Fibroblast of mammary gland (primary cell): ENCODE results near the gene IL1RL1.

Experiments used
- DNase-seq: peaks from one replicate; pipeline ENCODE4 v3.0.0-alpha.2; 2010; ENCODE audit warnings: low read depth
- H3K4me3 ChIP-seq: 2 replicates; pipeline ENCODE4 v1.5.1; 2011; ENCODE audit warnings: low read depth, mild to moderate bottlenecking, low read length, moderate library complexity; ENCODE audit not compliant: control insufficient read depth
- CTCF ChIP-seq: conservative IDR thresholded peaks from 2 replicates; pipeline ENCODE4 v1.5.1; 2011; ENCODE audit warnings: low read depth, low read length, inconsistent platforms; ENCODE audit not compliant: control insufficient read depth, insufficient read depth

Gene IL1RL1

GRCh38 chr2:102369866-102370265 is 58.5 kb downstream of the IL1RL1 start:
- DNase-seq, result no peak
- no peak overlapping the region for H3K4me3 ChIP-seq
- TF ChIP-seq CTCF, result no peak

- H3K4me3 ChIP-seq, result no peak overlapping the region
- no peak for TF ChIP-seq CTCF
- DNase-seq, result no peak
Measured at GRCh38 chr2:102376052-102376591, 64.8 kb downstream of the IL1RL1 start.

DNA sequence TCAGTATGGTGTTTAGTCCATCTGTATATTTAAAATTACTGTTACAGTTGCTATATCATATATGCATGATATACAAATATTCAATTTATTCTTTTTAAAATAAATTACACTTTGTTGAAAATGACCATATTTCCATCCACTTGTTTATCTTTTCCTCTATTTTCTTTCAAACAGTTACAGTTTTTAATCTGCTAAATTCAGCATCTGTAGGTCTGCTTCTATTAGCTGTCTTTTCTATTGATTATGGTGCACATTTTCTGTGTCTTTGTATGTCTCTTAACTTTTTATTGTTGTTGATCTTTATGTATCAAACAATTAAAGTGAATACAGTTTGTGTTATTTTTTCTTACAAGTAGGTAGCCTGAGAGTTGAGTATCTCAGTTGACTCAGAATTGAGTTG is 72.4 kb downstream of the IL1RL1 start:
- no peak for TF ChIP-seq CTCF
- no peak overlapping the region for H3K4me3 ChIP-seq
- DNase-seq, result no peak

- DNase-seq, result no peak
Measured at GRCh38 chr2:102385522-102385921, 74.2 kb downstream of the IL1RL1 start.

DNA sequence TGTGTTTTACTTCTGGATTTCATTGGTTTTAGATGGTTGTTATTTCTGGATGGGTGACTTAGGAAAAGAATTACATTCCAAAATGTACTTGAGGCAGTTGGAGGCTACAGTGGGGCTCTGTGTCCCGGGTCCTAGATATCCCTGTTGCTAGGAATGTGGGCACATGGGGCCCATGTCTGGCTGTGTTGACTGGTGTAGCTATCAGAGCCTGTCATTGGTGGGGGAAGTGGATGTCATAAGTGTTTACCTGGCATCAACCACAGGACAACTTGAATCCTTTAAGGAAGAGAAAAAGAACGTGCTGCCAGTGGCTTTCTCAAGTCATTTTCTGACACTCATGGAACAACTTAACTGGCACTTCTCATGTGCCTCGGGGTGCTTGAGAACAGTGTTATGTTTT is 74.6 kb downstream of the IL1RL1 start:
- no peak for TF ChIP-seq CTCF
- no peak for DNase-seq
- H3K4me3 ChIP-seq, result no peak overlapping the region

More at GRCh38 chr2:102385522-102385921, 74.2 kb downstream of the IL1RL1 start:
- H3K4me3 ChIP-seq, result no peak overlapping the region
- TF ChIP-seq CTCF, result no peak

DNA sequence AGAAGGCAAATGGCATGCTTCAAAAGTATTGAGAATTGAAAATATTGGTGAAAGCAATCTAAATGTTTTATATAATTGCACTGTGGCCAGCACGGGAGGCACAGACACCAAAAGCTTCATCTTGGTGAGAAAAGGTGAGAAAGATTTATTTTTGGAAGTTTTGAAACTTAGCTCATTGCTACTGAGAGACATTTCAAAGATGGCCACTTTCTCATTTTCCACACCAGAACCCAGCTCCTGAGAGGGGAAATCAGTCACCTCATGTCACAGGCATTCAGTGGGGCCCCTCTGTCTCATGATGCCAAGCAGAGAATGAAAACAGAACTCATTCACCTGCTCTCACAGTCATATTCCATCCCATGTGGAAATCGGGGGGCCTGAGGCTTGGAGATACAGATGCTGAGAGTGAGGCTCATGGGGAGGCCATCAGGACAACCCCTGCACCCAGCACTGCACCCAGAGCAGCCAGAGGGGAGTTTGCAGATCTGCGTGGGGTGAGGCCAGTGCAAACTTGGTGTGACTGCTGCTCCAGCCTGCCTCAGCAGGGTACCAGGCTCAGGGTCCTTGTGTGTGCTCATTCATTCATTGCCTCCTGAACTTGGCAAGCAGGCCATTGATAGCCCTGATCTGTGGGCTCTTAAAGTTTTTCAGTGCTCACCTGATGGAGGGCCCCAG is 75.6 kb downstream of the IL1RL1 start:
- TF ChIP-seq CTCF, result no peak

More for the DNA sequence above, 75.6 kb downstream of the IL1RL1 start:
- DNase-seq, result no peak
- H3K4me3 ChIP-seq, result no peak overlapping the region
